MCF 10A (cell line): Measurements from ENCODE around the gene SCAP. TPM values are rescaled to one million over a fixed set of nuclear protein-coding genes. Genes with fewer than 3 reads are reported as not detected.
"Not testable (repeated sequence)": the region's sequence is repeated elsewhere in the genome, so short reads cannot be mapped to it uniquely, and the experiment has no call there.

Source experiments
- BruUV-seq: library from RNA; stranded (reverse); fragments of 400-500 nt; replicated peaks from 2 replicates; lab custom pipeline; 2021; lab: Mats Ljungman, UMichigan
- CTCF ChIA-PET: fragments of 300-600 bp; sonication (Branson Sonifier 250); formaldehyde crosslinking; extraction: SDS; loops from one replicate; lab custom pipeline; 2021; ENCODE audit warnings: antibody characterized with exemption, inconsistent platforms; lab: Yijun Ruan, JAX
- POLR2A ChIA-PET: fragments of 300-600, 350-650 bp; sonication (Branson Sonifier 250); formaldehyde crosslinking; extraction: SDS; loops from one replicate; lab custom pipeline; 2020; ENCODE audit warnings: antibody characterized with exemption, inconsistent platforms; lab: Yijun Ruan, JAX
- DNase-seq: peaks from one replicate; pipeline ENCODE4 v3.0.0-alpha.2; 2018; ENCODE audit not compliant: unreplicated experiment
- H3K27ac Mint-ChIP-seq: one replicate; pipeline ENCODE4 v1.8.0; 2022; ENCODE audit warnings: mild to moderate bottlenecking, low read depth, mixed read lengths; ENCODE audit not compliant: unreplicated experiment
- H3K27me3 Mint-ChIP-seq: one replicate; pipeline ENCODE4 v1.8.0; 2022; ENCODE audit warnings: mixed read lengths; ENCODE audit not compliant: insufficient read depth, unreplicated experiment
- H3K36me3 Mint-ChIP-seq: one replicate; pipeline ENCODE4 v1.8.0; 2022; ENCODE audit warnings: mild to moderate bottlenecking, moderate library complexity, mixed read lengths; ENCODE audit not compliant: insufficient read depth, unreplicated experiment
- H3K4me1 Mint-ChIP-seq: one replicate; pipeline ENCODE4 v1.8.0; 2022; ENCODE audit warnings: mixed read lengths; ENCODE audit not compliant: insufficient read depth, unreplicated experiment
- H3K4me3 Mint-ChIP-seq: one replicate; pipeline ENCODE4 v1.8.0; 2022; ENCODE audit warnings: mild to moderate bottlenecking, moderate library complexity, mixed read lengths; ENCODE audit not compliant: unreplicated experiment
- H3K9me3 Mint-ChIP-seq: one replicate; pipeline ENCODE4 v1.8.0; 2022; ENCODE audit warnings: mixed read lengths; ENCODE audit not compliant: unreplicated experiment
- CTCF ChIP-seq: fragments of 200-600 bp; IDR thresholded peaks from one replicate; pipeline ENCODE4 v1.8.0; 2022; ENCODE audit warnings: antibody characterized with exemption, mild to moderate bottlenecking; ENCODE audit not compliant: unreplicated experiment
- intact Hi-C: fragments of 100-400 bp; cut with micrococcal nuclease; formaldehyde crosslinking; loops from 2 replicates; pipeline ENCODE4 v1.14.1; 2022
- total RNA-seq: library from RNA; stranded (reverse); gene quantifications from 2 replicates; pipeline ENCODE4 v1.2.3, GENCODE V29; 2022

SCAP gene
- total RNA-seq, 1 experiment from 2014 or later, result 87.8 TPM

GRCh38 chr3:47376393-47376792 is 99.3 kb downstream of the SCAP start:
- H3K27me3 Mint-ChIP-seq, result no peaks in the 10 kb centered on the region
- intact Hi-C loops, result no loop called here
- H3K27ac Mint-ChIP-seq, result no peak overlapping the region
- no peaks in the 10 kb centered on the region for H3K9me3 Mint-ChIP-seq
- no TSS peak for BruUV-seq
- H3K36me3 Mint-ChIP-seq, result peaks cover 15% of the 10 kb centered on the region
- POLR2A ChIA-PET, result no interaction called here
- no peak for TF ChIP-seq CTCF
- H3K4me1 Mint-ChIP-seq, result peaks cover 11% of the 10 kb centered on the region
- H3K4me3 Mint-ChIP-seq, result no peak overlapping the region
- CTCF ChIA-PET, result no interaction called here
- no peak for DNase-seq

- POLR2A ChIA-PET, result interaction anchor here (0.7 kb wide), 1 partner anchor 12 kb away, joined by 3 read pairs; no protein-coding TSS in a partner anchor
- Mint-ChIP-seq H3K9me3 (no peaks in the 10 kb centered on the region), H3K4me3 (no peak overlapping the region), H3K27ac (no peak overlapping the region), H3K4me1 (peaks cover 1% of the 10 kb centered on the region), H3K36me3 (no peaks in the 10 kb centered on the region), H3K27me3 (no peaks in the 10 kb centered on the region)
- no peak for DNase-seq
- BruUV-seq, result no TSS peak
- intact Hi-C loops, result no loop called here
- TF ChIP-seq CTCF, result no peak
- CTCF ChIA-PET, result interaction anchor here (0.7 kb wide), 1 partner anchor 179 kb away, joined by 3 read pairs; no protein-coding TSS in a partner anchor
Observed at GRCh38 chr3:47374587-47374986, 101.2 kb downstream of the SCAP start.

GRCh38 chr3:47370887-47371697 is 104.6 kb downstream of the SCAP start:
- Mint-ChIP-seq H3K9me3 (no peaks in the 10 kb centered on the region), H3K36me3 (no peaks in the 10 kb centered on the region), H3K27ac (no peak overlapping the region), H3K4me1 (no peaks in the 10 kb centered on the region), H3K4me3 (no peak overlapping the region), H3K27me3 (peaks cover 12% of the 10 kb centered on the region)
- peak; percentile 27 for DNase-seq
- peak; percentile 57 for TF ChIP-seq CTCF
- POLR2A ChIA-PET, result interaction anchor here (1.9 kb wide), 1 partner anchor 10 kb away, joined by 5 read pairs; the partner anchor contains the start of gene PTPN23
- intact Hi-C loops, result loop anchor here (2.0 kb wide), 1 partner anchor 666 kb away; no protein-coding TSS in a partner anchor
- CTCF ChIA-PET, result interaction anchor here (0.6 to 2.0 kb wide), 10 partner anchors 9 to 666 kb away, joined by 3 to 7 read pairs (median 3); partner anchors contain the start of genes KIF9, KLHL18 and PTPN23
- BruUV-seq, result no TSS peak

GRCh38 chr3:47370020-47370419 is 105.7 kb downstream of the SCAP start:
- H3K27ac Mint-ChIP-seq, H3K36me3 Mint-ChIP-seq, H3K4me3 Mint-ChIP-seq, H3K4me1 Mint-ChIP-seq, H3K9me3 Mint-ChIP-seq, BruUV-seq, DNase-seq: not testable (repeated sequence)
- ChIA-PET POLR2A (interaction anchor here (1.9 kb wide), 1 partner anchor 11 kb away, joined by 5 read pairs; the partner anchor contains the start of gene PTPN23), CTCF (interaction anchor here (0.6 to 2.0 kb wide), 13 partner anchors 8 to 1294 kb away, joined by 3 to 7 read pairs (median 3); partner anchors contain the start of genes KIF9, KLHL18 and PTPN23)
- peaks cover 12% of the 10 kb centered on the region for H3K27me3 Mint-ChIP-seq
- intact Hi-C loops, result loop anchor here (2.0 kb wide), 1 partner anchor 665 kb away; no protein-coding TSS in a partner anchor
